H7 (cell line): ENCODE measurements around the gene SLC25A33. TPM values are rescaled to one million over a fixed set of nuclear protein-coding genes. Genes with fewer than 3 reads are reported as not detected.
"Not testable (repeated sequence)": the region's sequence is repeated elsewhere in the genome, so short reads cannot be mapped to it uniquely, and the experiment has no call there.

Experiments
- DNase-seq: peaks from one replicate; pipeline ENCODE4 v3.0.0; 2012
- H3K27me3 ChIP-seq: 2 replicates; pipeline ENCODE4 v1.6.0; 2011; ENCODE audit warnings: mild to moderate bottlenecking, low read length; ENCODE audit not compliant: control insufficient read depth, insufficient read depth
- H3K36me3 ChIP-seq: replicated peaks from 2 replicates; pipeline ENCODE4 v1.5.1; 2011; ENCODE audit warnings: low read length; ENCODE audit not compliant: control insufficient read depth, insufficient read depth
- H3K4me3 ChIP-seq: 2 replicates; pipeline ENCODE4 v1.5.1; 2011; ENCODE audit warnings: low read depth, mild to moderate bottlenecking, control low read depth, low read length, moderate library complexity; ENCODE audit not compliant: insufficient read depth
- total RNA-seq: library from RNA; depleted of rRNA; stranded (reverse); fragments of >200 nt; shearing (Covaris generic); gene quantifications from 2 replicates; pipeline ENCODE4 v1.2.3, GENCODE V29; 2014; rRNA removed

The SLC25A33 gene, protein sequence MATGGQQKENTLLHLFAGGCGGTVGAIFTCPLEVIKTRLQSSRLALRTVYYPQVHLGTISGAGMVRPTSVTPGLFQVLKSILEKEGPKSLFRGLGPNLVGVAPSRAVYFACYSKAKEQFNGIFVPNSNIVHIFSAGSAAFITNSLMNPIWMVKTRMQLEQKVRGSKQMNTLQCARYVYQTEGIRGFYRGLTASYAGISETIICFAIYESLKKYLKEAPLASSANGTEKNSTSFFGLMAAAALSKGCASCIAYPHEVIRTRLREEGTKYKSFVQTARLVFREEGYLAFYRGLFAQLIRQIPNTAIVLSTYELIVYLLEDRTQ
- total RNA-seq: 17.4 and 23.2 TPM in 2 replicates

GRCh38 chr1:9539165-9539828 lies at the start of gene SLC25A33:
TSS of gene SLC25A33 (plus strand) at chr1:9539465. CDS start at chr1:9539692, 227 bp downstream.
- peaks cover 3% of the 10 kb centered on the region; the same call in 1 of the 2 replicates for H3K27me3 ChIP-seq
- peak; percentile 99 for DNase-seq
- H3K4me3 ChIP-seq: peak within 1 kb of the TSS; percentile 79
- H3K36me3 ChIP-seq: no peaks in the 10 kb centered on the region; the same call in 1 of the 2 replicates

GRCh38 chr1:9490605-9491339 lies 48.5 kb upstream of the SLC25A33 start:
- peak; percentile 84 for DNase-seq
- no peaks in the 10 kb centered on the region for H3K36me3 ChIP-seq
- peaks cover 10% of the 10 kb centered on the region for H3K27me3 ChIP-seq
- no peak overlapping the region for H3K4me3 ChIP-seq

DNA sequence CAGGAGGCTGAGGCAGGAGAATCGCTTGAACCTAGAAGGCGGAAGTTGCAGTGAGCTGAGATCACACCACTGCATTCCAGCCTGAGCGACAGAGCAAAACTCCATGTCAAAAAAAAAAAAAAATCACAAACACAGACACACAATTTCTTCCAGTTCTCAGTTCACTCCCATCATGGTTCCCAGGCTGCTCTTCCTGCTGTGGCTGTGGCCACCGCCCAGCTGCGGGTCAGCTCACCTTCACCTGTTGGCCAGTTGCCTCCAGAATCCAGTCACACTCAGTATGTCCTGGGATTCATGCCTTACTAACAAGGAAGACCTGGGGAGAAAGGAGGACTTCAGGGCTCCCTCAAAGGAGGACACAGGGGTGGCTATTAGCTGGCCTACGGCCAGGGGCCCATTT lies 45.9 kb upstream of the SLC25A33 start:
- peaks cover 13% of the 10 kb centered on the region for H3K27me3 ChIP-seq
- H3K4me3 ChIP-seq: no peak overlapping the region
- H3K36me3 ChIP-seq: no peaks in the 10 kb centered on the region
- DNase-seq: no peak

DNA sequence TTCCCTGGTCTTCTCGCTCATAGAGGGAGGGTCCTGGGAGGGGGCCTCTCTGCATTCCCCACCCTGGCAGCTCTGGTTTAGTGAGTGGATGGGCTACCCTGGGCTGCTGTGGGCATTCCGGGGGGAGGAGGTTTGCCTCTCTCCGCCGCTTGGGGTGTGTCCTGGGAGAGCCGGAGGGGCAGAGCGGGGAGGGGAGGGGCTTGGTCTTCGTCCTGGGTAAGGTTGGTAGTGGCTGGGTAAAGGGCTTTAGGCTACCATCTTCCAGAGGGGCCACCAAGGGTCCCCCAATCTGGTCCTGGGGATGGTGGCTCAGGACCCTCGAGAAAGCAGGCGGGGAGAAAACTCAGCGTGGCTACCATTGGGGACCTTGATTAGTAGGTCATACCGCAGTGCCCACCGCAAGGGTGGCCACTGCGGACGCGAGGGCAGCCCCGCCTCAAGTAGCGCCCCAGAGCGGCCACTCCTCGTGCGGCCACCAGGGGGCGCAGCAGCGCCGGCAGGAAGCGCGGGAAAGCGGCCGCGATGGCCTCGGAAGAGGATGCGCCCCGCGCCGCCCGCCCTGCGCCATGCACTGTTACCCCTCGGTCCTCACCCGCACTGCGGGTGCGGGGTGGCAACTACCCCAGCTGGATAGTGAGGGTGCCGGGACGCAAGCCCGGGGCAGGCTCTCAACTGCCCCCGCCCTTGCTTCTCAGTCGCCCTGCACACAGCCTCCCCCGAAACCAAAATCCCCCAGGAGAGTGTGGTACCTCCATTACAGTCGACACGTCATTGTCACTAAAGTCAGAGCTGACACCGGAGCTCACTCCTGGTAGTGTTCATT lies 44.1 kb upstream of the SLC25A33 start:
- H3K4me3 ChIP-seq: peak overlapping the region; percentile 29
- DNase-seq: peak; percentile 95

GRCh38 chr1:9495854-9496374 lies 43.4 kb upstream of the SLC25A33 start:
- Histone ChIP-seq H3K4me3 (no peak overlapping the region; the same call in 1 of the 2 replicates), H3K36me3 (no peaks in the 10 kb centered on the region)

More for the DNA sequence above, 44.1 kb upstream of the SLC25A33 start:
- no peaks in the 10 kb centered on the region for H3K36me3 ChIP-seq
- H3K27me3 ChIP-seq: peaks cover 13% of the 10 kb centered on the region

GRCh38 chr1:9500756-9501754 lies 38.2 kb upstream of the SLC25A33 start:
- Histone ChIP-seq H3K36me3 (no peaks in the 10 kb centered on the region), H3K4me3 (no peak overlapping the region), H3K27me3 (peaks cover 4% of the 10 kb centered on the region; the same call in 1 of the 2 replicates)
- no peak for DNase-seq

More at GRCh38 chr1:9495854-9496374, 43.4 kb upstream of the SLC25A33 start:
- DNase-seq: no peak
- H3K27me3 ChIP-seq: peaks cover 13% of the 10 kb centered on the region

GRCh38 chr1:9503001-9503675 lies 36.1 kb upstream of the SLC25A33 start:
- peaks cover 4% of the 10 kb centered on the region; the same call in 1 of the 2 replicates for H3K27me3 ChIP-seq
- no peak overlapping the region for H3K4me3 ChIP-seq
- H3K36me3 ChIP-seq: no peaks in the 10 kb centered on the region
- peak; percentile 46 for DNase-seq

DNA sequence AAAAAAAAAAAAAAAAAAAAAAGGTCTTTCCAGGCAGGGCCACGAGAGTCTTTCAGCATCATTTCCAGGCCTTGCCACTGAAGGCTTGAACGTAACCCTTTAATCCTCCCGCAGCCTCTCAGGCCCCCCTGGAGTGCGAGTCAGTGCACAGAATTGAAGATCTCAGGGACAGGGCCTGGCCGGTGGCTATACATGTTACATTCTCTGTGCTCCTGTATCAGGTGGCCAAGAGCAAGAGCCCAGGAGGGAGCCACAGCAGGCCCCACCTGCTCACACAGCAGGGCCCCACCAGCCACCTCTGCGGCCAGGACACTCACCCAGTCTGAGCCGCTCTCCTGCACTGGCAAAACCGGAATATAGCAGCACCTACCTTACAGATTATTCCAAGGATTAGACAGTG lies 34.1 kb upstream of the SLC25A33 start:
- DNase-seq: peak; percentile 55
- H3K36me3 ChIP-seq: no peaks in the 10 kb centered on the region
- no peak overlapping the region for H3K4me3 ChIP-seq

GRCh38 chr1:9506901-9507300 lies 32.4 kb upstream of the SLC25A33 start:
- no peaks in the 10 kb centered on the region for H3K27me3 ChIP-seq
- H3K4me3 ChIP-seq: no peak overlapping the region
- no peak for DNase-seq
- no peaks in the 10 kb centered on the region for H3K36me3 ChIP-seq

More for the DNA sequence above, 34.1 kb upstream of the SLC25A33 start:
- peaks cover 4% of the 10 kb centered on the region; the same call in 1 of the 2 replicates for H3K27me3 ChIP-seq

- no peaks in the 10 kb centered on the region for H3K27me3 ChIP-seq
- peak; percentile 51 for DNase-seq
- H3K36me3 ChIP-seq: no peaks in the 10 kb centered on the region
- H3K4me3 ChIP-seq: no peak overlapping the region
Measured at GRCh38 chr1:9510130-9510529, 29.1 kb upstream of the SLC25A33 start.

- not testable (repeated sequence) for H3K4me3 ChIP-seq, H3K27me3 ChIP-seq, H3K36me3 ChIP-seq, DNase-seq
Measured at GRCh38 chr1:9515550-9515949, 23.7 kb upstream of the SLC25A33 start.

DNA sequence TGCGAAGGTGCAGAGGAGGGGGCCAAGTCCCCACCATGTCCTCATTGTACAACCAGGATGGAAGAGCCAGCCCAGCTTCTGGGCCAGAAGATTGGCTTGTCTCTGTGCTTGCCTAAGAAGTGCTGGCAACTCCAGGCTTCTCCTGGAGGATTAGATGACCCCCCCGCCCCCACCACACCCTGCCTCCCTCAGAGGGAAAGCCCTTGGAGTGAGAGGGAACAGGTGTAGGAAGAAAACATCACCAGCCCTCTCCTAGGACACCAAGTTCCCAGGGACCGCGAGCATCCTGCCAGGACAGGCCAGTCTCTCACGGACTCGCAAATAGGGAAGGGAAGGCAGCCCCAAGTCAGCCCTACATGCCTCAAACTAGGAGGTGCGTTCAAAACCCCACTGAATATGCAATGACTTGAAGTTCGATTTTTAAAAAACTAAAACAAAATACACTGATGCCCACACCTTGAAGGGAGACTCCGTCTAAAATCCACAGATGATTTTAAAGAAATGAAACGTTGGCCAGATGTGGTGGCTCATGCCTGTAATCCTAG lies 20.7 kb upstream of the SLC25A33 start:
- Histone ChIP-seq H3K36me3 (no peaks in the 10 kb centered on the region), H3K27me3 (no peaks in the 10 kb centered on the region), H3K4me3 (no peak overlapping the region)
- peak; percentile 10 for DNase-seq
